Uterine smooth muscle cell (primary cell): Measurements from ENCODE around the gene SBF1. TPM values are rescaled to one million over a fixed set of nuclear protein-coding genes. Genes with fewer than 3 reads are reported as not detected.

Experiments used
- total RNA-seq: library from RNA; depleted of rRNA; stranded (reverse); fragments of >200 nt; gene quantifications from 2 replicates; pipeline ENCODE4 v1.2.3, GENCODE V29; 2014

The SBF1 gene, protein sequence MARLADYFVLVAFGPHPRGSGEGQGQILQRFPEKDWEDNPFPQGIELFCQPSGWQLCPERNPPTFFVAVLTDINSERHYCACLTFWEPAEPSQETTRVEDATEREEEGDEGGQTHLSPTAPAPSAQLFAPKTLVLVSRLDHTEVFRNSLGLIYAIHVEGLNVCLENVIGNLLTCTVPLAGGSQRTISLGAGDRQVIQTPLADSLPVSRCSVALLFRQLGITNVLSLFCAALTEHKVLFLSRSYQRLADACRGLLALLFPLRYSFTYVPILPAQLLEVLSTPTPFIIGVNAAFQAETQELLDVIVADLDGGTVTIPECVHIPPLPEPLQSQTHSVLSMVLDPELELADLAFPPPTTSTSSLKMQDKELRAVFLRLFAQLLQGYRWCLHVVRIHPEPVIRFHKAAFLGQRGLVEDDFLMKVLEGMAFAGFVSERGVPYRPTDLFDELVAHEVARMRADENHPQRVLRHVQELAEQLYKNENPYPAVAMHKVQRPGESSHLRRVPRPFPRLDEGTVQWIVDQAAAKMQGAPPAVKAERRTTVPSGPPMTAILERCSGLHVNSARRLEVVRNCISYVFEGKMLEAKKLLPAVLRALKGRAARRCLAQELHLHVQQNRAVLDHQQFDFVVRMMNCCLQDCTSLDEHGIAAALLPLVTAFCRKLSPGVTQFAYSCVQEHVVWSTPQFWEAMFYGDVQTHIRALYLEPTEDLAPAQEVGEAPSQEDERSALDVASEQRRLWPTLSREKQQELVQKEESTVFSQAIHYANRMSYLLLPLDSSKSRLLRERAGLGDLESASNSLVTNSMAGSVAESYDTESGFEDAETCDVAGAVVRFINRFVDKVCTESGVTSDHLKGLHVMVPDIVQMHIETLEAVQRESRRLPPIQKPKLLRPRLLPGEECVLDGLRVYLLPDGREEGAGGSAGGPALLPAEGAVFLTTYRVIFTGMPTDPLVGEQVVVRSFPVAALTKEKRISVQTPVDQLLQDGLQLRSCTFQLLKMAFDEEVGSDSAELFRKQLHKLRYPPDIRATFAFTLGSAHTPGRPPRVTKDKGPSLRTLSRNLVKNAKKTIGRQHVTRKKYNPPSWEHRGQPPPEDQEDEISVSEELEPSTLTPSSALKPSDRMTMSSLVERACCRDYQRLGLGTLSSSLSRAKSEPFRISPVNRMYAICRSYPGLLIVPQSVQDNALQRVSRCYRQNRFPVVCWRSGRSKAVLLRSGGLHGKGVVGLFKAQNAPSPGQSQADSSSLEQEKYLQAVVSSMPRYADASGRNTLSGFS (N-terminal part only)
- 83.4 and 118 TPM in 2 replicates for total RNA-seq

DNA sequence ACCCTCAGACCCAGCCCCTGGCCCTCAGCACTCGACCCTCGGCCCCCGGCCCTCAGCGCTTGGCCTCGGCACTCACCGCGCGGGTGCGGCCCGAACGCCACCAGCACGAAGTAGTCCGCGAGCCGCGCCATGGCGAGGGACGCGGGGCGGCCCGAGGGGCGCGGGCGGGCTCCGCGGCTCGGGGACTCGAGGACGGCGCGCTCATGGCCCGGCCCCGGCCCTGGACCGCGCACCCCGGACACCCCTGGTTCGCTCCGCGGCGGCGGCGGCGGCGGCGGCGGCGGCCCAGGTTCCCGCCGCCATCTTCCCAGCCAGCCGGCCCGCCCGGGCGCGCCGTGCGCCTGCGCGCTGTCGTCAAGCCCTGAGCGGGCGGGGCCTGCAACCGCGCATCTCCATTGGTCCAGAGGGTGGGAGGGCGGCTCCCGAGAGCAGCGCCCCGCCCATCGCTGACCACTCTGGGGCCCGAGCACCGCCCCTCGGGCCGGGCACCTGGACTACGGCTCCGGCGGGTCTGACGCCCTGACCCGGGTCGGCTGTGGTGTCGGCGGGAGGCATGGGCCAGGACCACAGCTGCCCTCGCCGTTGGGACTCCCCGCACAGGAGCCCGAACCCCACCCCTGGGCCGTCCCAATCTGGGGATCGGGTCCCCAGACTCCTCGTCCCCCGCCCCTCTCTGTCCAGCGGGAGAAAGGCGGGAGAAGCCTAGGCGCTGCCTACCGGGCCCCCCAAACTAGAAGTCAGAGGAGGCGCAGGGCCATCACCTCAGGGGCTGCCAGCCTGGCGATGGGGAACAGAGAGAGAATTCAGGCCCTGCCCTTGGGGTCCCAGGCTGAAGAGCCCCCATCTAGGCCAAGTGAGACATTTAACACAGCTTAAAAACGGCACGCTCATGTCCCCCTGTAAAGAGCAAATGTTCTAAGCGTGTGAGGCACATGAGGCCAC, at the start of gene SBF1:
Gene SBF1 (minus strand): TSS at position 326 of the 942 bp plus-strand sequence. CDS start 195 bp downstream, at position 131.

DNA sequence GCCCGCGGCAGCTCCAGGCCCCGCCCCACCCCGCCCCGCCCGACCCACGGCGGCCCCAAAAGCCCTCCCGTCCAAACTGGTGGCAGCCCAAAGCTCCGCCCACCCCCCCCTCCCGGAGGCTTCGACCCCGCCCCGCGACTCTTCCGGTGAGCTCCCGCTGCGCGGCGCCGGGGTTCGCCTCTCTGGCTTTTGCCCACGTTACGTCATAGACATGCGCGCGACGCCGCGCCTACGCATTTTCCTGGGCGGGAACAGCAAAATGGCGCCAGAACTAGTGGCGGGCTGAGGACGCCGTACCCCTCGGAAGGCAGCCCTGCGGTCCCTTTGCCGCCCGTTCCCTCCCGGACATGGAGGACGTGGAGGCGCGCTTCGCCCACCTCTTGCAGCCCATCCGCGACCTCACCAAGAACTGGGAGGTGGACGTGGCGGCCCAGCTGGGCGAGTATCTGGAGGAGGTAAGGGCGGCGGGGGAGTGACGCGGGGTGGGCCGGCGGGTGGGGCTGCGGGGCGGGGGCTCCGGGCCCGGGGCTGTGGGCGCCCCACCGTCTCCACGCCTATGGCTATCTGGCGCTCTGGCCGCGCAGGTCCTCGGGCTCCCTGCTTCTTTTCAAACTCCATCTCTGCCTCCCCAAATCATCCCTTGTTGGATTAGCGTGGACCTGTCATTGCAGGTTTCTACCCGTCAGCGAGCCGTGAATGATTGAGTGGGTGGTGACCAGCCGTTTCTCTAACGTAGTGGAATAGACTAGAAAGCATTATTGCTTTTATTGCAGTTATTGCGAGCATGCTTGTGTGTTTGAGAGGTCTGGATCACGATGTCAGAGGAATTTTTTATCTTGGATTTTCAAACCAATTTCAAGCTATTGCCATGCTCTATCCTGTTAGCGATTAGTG, 33.4 kb upstream of the SBF1 start, which contains the start of gene NCAPH2:
Gene NCAPH2 (plus strand): TSS at position 234 of the 894 bp plus-strand sequence. CDS start 114 bp downstream, at position 348.

DNA sequence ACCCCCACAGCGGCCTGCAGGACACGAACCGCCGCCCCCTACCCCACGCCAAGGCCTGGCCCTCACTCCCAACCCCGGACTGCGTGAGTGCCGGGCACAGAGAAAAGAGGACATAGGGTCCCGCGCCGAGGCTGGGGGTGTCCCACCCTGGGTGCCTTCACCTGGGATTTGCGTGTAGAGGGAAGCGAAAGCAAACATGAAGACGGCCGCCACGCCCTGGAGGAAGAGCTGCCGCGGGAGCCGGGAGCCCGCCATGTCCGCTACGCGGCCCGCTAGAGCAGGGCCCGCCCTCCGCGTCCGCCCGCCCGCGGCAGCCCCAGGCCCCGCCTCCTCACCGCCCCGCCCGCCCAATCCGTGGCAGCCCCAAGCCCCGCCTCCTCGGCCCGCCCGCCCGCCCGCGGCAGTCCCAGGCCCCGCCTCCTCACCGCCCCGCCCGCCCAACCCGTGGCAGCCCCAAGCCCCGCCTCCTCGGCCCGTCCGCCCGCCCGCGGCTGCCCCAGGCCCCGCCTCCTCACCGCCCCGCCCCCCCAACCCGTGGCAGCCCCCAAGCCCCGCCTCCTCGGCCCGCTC, 32.7 kb upstream of the SBF1 start, which contains the start of gene LMF2:
Gene LMF2 (minus strand): TSS at position 282 of the 570 bp plus-strand sequence. CDS start 27 bp downstream, at position 255.

DNA sequence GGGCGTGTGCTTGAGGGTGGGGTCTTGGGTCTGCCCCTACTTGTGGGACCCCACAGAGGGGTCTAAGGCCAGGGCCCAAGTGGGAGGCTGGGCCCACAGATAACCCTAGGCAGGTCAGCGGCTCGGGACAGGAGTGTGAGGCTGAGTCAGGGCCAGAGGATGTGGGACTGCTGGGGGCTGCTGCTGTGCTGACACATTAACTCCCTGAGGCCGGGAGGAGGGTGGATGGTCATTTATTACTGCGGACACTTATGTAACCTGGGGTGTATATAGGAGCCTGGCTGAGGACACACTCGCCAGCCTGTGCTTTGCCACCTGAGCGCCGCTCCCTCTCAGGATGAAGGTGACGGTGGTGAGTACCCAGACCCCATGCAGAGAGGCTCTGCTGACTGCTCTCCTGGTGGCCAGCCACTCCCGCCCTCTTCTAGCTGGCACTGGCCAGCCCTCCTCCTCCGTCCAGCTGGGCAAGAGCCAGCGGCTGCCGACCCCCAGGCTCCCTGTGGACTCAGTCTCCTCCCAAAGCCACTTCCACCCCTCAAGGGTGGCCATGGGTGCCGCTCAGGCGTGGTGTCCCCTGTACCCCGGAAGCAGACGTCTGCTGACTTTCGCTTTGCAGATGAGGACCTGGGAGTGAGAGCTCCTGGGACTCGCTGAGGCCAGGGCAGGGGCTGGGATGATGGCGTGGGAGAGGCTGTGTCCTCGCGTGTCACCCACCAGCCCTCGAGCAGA, 11.9 kb upstream of the SBF1 start, which contains the start of gene MIOX:
Gene MIOX (plus strand): TSS at position 299 of the 729 bp plus-strand sequence. CDS start 39 bp downstream, at position 338.

DNA sequence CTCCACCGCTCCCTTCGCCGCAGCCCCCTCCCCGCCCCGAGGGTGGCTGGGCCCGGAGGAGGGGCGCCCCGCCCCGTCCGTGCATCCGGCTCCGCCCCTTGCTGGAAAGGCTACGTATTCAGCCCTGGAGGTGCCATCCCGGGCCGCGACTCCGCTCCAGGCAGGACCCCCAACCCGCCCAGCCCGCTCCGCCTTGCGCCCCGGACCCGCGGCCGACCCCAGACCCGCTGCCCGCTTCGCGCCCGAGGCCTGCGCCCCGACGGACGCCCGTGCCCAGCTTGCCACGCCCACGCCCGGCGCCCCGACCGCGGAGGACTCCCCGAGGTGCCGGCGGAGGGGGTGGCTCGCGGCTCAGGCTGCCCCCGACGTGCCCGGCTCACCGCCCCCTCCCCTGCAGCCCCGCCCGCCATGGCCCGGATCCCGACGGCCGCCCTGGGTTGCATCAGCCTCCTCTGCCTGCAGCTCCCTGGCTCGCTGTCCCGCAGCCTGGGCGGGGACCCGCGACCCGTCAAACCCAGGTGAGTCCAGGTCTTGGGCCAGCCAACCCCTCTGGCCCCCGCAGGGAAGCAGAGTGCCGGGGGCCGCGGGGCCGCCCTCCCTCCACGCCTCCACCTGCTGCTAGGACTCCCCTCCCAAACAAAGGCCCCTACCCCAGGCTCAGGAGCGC, 6.7 kb upstream of the SBF1 start, which contains the start of gene ADM2:
Gene ADM2 (plus strand): TSS at position 104 of the 667 bp plus-strand sequence. CDS start 305 bp downstream, at position 409.

Other genes with a start within 250 kb of the SBF1 start
- 37.0 and 37.6 TPM in 2 replicates for gene TUBGCP6, start 230.0 kb downstream of the SBF1 start, total RNA-seq
- gene HDAC10, start 223.8 kb downstream of the SBF1 start, total RNA-seq, result 30.1 and 40.7 TPM in 2 replicates
- gene MAPK12, start 213.4 kb downstream of the SBF1 start, total RNA-seq, result 41.2 and 46.6 TPM in 2 replicates
- gene MAPK11, start 204.7 kb downstream of the SBF1 start, total RNA-seq, result 7.4 and 8.6 TPM in 2 replicates
- gene PLXNB2, start 167.4 kb downstream of the SBF1 start, total RNA-seq, result 118 and 202 TPM in 2 replicates
- 1.5 and 2.7 TPM in 2 replicates for gene DENND6B, start 148.0 kb downstream of the SBF1 start, total RNA-seq
- gene PPP6R2, start 131.7 kb downstream of the SBF1 start, total RNA-seq, result 72.0 and 73.0 TPM in 2 replicates
- 1.8 and 7.0 TPM in 2 replicates for gene ADM2, start 6.5 kb upstream of the SBF1 start, total RNA-seq
- not detected in 2 replicates for gene MIOX, start 11.8 kb upstream of the SBF1 start, total RNA-seq
- 48.0 and 51.4 TPM in 2 replicates for gene LMF2, start 32.7 kb upstream of the SBF1 start, total RNA-seq
- 36.0 and 79.0 TPM in 2 replicates for gene NCAPH2, start 33.2 kb upstream of the SBF1 start, total RNA-seq
- 2.7 and 4.5 TPM in 2 replicates for gene SCO2, start 50.6 kb upstream of the SBF1 start, total RNA-seq
- gene TYMP, start 55.0 kb upstream of the SBF1 start, total RNA-seq, result 5.1 and 12.5 TPM in 2 replicates
- 0.11 and 0.62 TPM in 2 replicates for gene KLHDC7B, start 70.9 kb upstream of the SBF1 start, total RNA-seq
- gene SYCE3, start 87.9 kb upstream of the SBF1 start, total RNA-seq, result not detected in 2 replicates
- 0.44 and 1.7 TPM in 2 replicates for gene CPT1B, start 103.4 kb upstream of the SBF1 start, total RNA-seq
- gene CHKB, start 107.8 kb upstream of the SBF1 start, total RNA-seq, result 19.5 and 27.2 TPM in 2 replicates
- 0.33 and 0.37 TPM in 2 replicates for gene MAPK8IP2, start 125.8 kb upstream of the SBF1 start, total RNA-seq
- gene ARSA, start 153.1 kb upstream of the SBF1 start, total RNA-seq, result 5.9 and 15.5 TPM in 2 replicates
- gene SHANK3, start 197.8 kb upstream of the SBF1 start, total RNA-seq, result 0.22 and 0.50 TPM in 2 replicates